K562 (cell line): ENCODE measurements around the gene IL11. TPM values are rescaled to one million over a fixed set of nuclear protein-coding genes. Genes with fewer than 3 reads are reported as not detected.

Experiments
- BHLHE40 ChIP-seq: IDR thresholded peaks from 2 replicates; pipeline ENCODE4 v1.6.1; 2011; ENCODE audit warnings: low read length, improper control_type of control experiment
- CGGBP1 ChIP-seq: fragments of 250-450 bp; sonication (Bioruptor Pico); IDR thresholded peaks from 2 replicates; pipeline ENCODE4 v1.9.0; 2021; ENCODE audit warnings: mild to moderate bottlenecking
- CREB3L1 ChIP-seq: fragments of 450-650 bp; IDR thresholded peaks from 2 replicates; pipeline ENCODE4 v1.6.1; 2014; ENCODE audit warnings: low read depth, mild to moderate bottlenecking, moderate library complexity, borderline replicate concordance
- DNMT1 ChIP-seq: fragments of 450-650 bp; IDR thresholded peaks from 2 replicates; pipeline ENCODE4 v1.6.1; 2016; ENCODE audit warnings: antibody characterized with exemption, mild to moderate bottlenecking
- E2F6 ChIP-seq, 2 experiments: IDR thresholded peaks; 2 replicates each; pipeline ENCODE4 v1.6.1; 2011; ENCODE audit warnings: borderline replicate concordance in 1 of 2, control low read depth in 1 of 2, low read depth in 1 of 2, low read length in 1 of 2, mild to moderate bottlenecking in 1 of 2, mixed read lengths in 1 of 2, moderate library complexity in 1 of 2; ENCODE audit not compliant: insufficient read depth in 1 of 2, insufficient read length in 1 of 2, poor library complexity in 1 of 2, severe bottlenecking in 1 of 2; ENCODE audit errors: extremely low read depth in 1 of 2
- HEY1 ChIP-seq: fragments of 250-450 bp; sonication (Bioruptor Pico); IDR thresholded peaks from 2 replicates; pipeline ENCODE4 v1.5.0; 2020; ENCODE audit warnings: mild to moderate bottlenecking, moderate library complexity, borderline replicate concordance
- HNRNPH1 ChIP-seq: fragments of 200-400 bp; formaldehyde crosslinking; optimal IDR thresholded peaks from 2 replicates; pipeline ENCODE3; 2017; ENCODE audit warnings: low read depth, mild to moderate bottlenecking, low read length, moderate library complexity
- HOXB6 ChIP-seq: fragments of 250-450 bp; sonication (Bioruptor Pico); IDR thresholded peaks from 2 replicates; pipeline ENCODE4 v1.5.1; 2022; ENCODE audit warnings: mild to moderate bottlenecking, borderline replicate concordance
- KAT7 ChIP-seq: sonication (generic); formaldehyde crosslinking; IDR thresholded peaks from 2 replicates; pipeline ENCODE4 v1.8.0; 2022; ENCODE audit warnings: missing genetic modification reagents, mild to moderate bottlenecking, borderline replicate concordance
- KHSRP ChIP-seq: fragments of 450-650 bp; IDR thresholded peaks from 2 replicates; pipeline ENCODE4 v1.6.1; 2017
- NEUROD1 ChIP-seq: fragments of 150-350 bp; IDR thresholded peaks from 2 replicates; pipeline ENCODE4 v1.6.1; 2014; ENCODE audit warnings: borderline replicate concordance, low read length, low read depth; ENCODE audit not compliant: partially characterized antibody
- PRDM10 ChIP-seq: fragments of 450-650 bp; IDR thresholded peaks from 2 replicates; pipeline ENCODE4 v1.6.1; 2018; ENCODE audit not compliant: partially characterized antibody
- RBM25 ChIP-seq: fragments of 200-400 bp; formaldehyde crosslinking; IDR thresholded peaks from 2 replicates; pipeline ENCODE4 v1.6.1; 2018; ENCODE audit warnings: low read length, low read depth, moderate library complexity; ENCODE audit not compliant: severe bottlenecking
- SAFB ChIP-seq: fragments of 200-400 bp; formaldehyde crosslinking; IDR thresholded peaks from 2 replicates; pipeline ENCODE4 v1.6.1; 2017; ENCODE audit warnings: low read depth, low read length, borderline replicate concordance
- SMARCE1 ChIP-seq: fragments of 450-650 bp; IDR thresholded peaks from 2 replicates; pipeline ENCODE4 v1.7.1; 2016; ENCODE audit warnings: mild to moderate bottlenecking
- TAF1 ChIP-seq: IDR thresholded peaks from 2 replicates; pipeline ENCODE4 v1.6.1; 2011; ENCODE audit warnings: mild to moderate bottlenecking, low read length, moderate library complexity; ENCODE audit not compliant: insufficient read depth, control insufficient read depth, severe bottlenecking; ENCODE audit errors: extremely low read depth
- TAL1 ChIP-seq: fragments of 450-650 bp; IDR thresholded peaks from 2 replicates; pipeline ENCODE4 v1.6.1; 2016; ENCODE audit warnings: mild to moderate bottlenecking
- TGIF2 ChIP-seq: sonication (generic); formaldehyde crosslinking; IDR thresholded peaks from 2 replicates; pipeline ENCODE4 v1.8.1; 2022; ENCODE audit warnings: mild to moderate bottlenecking, missing genetic modification reagents, moderate library complexity
- ZBTB7A ChIP-seq: IDR thresholded peaks from 2 replicates; pipeline ENCODE4 v1.6.1; 2011; ENCODE audit warnings: low read depth, mild to moderate bottlenecking, low read length, moderate library complexity, borderline replicate concordance; ENCODE audit not compliant: control insufficient read depth
- ZNF395 ChIP-seq: fragments of 200-800 bp; sonication (Bioruptor generic); IDR thresholded peaks from 2 replicates; pipeline ENCODE4 v1.6.1; 2017; ENCODE audit warnings: missing genetic modification characterization, missing compliant biosample characterization
- ZNF589 ChIP-seq: fragments of 200-800 bp; sonication (Bioruptor generic); IDR thresholded peaks from 2 replicates; pipeline ENCODE4 v1.6.1; 2016; ENCODE audit warnings: low read depth, missing genetic modification characterization, missing compliant biosample characterization
- polyA plus RNA-seq, 8 experiments: library from polyadenylated mRNA; depleted of rRNA in 4 of 8; stranded (reverse) in 5 of 8; unstranded in 3 of 8; fragments of >200 nt; fragmentation: Nextera tagmentation in 2 of 8; fragmentation: Illumina TruSeq in 1 of 8; extraction: Ambion mirVana in 2 of 8; extraction: Trizol in 1 of 8; gene quantifications; 2 replicates each; pipeline versions ENCODE4 v1.2.1 to v1.2.3, GENCODE V29; 2011 to 2014; ENCODE audit warnings: inconsistent platforms in 1 of 8, missing spikeins in 1 of 8
- total RNA-seq, 7 experiments: library from RNA; depleted of rRNA in 6 of 7; stranded (reverse); fragments of >200 nt in 6 of 7; fragmentation: Illumina TruSeq in 2 of 7; extraction: Trizol in 2 of 7; gene quantifications; 2 replicates each; pipeline versions ENCODE4 v1.2.1 to v1.2.3, GENCODE V29; 2011 to 2021; ENCODE audit warnings: low replicate concordance in 1 of 7

Gene IL11
- total and polyA plus RNA-seq, 9 of the 15 experiments (the other 6 are each of a cell fraction or from before 2014, with no cell fraction given), result 0.04 to 0.42 (median 0.06) TPM; not detected in 6

GRCh38 chr19:55418185-55418584 is 47.9 kb upstream of the IL11 start (continued):
- no peak for TF ChIP-seq CREB3L1
- TF ChIP-seq CGGBP1 (CRISPR knock-in tag), result no peak
- no peak for TF ChIP-seq NEUROD1
- TF ChIP-seq TAF1, result no peak
- TF ChIP-seq TGIF2 (CRISPR knock-in tag), result no peak
- no peak for TF ChIP-seq HOXB6 (CRISPR knock-in tag)
- TF ChIP-seq ZNF395 (CRISPR knock-in tag), result no peak
- TF ChIP-seq KAT7 (CRISPR knock-in tag), result no peak
- no peak for TF ChIP-seq PRDM10
- TF ChIP-seq ZBTB7A, result no peak
- no peak for TF ChIP-seq TAL1
- peak in 1 of 2 experiments; percentile 71 for TF ChIP-seq E2F6 (IDR thresholded peaks at IDR 0.05; ENCODE audit: borderline replicate concordance in 1 of 2, extremely low read depth in 1 of 2, insufficient read depth in 1 of 2, insufficient read length in 1 of 2, low read depth in 1 of 2, low read length in 1 of 2, poor library complexity in 1 of 2, severe bottlenecking in 1 of 2)
- no peak for TF ChIP-seq DNMT1
- TF ChIP-seq RBM25, result no peak
- no peak for TF ChIP-seq ZNF589 (CRISPR knock-in tag)
- no peak for TF ChIP-seq BHLHE40
- TF ChIP-seq HEY1, result no peak
- no peak for TF ChIP-seq KHSRP
- no peak for TF ChIP-seq HNRNPH1
- TF ChIP-seq SAFB, result no peak
- no peak for TF ChIP-seq SMARCE1
